Esophagus muscularis mucosa (tissue), 4 donors: ENCODE measurements around the gene MDM1.

Experiments
- CTCF ChIP-seq, 3 experiments: fragments of 200-600 bp in 2 of 3; fragments of 450-650 bp in 1 of 3; sonication (generic) in 2 of 3; IDR thresholded peaks; one replicate each; pipeline ENCODE4 v1.5.1; 2017 to 2019; ENCODE audit warnings: antibody characterized with exemption in 3 of 3, mild to moderate bottlenecking in 2 of 3, moderate library complexity in 1 of 3
- EP300 ChIP-seq: sonication (generic); formaldehyde crosslinking; IDR thresholded peaks from one replicate; pipeline ENCODE4 v1.6.1; 2017; ENCODE audit warnings: antibody characterized with exemption
- POLR2A ChIP-seq: fragments of 450-650 bp; IDR thresholded peaks from one replicate; pipeline ENCODE4 v1.6.1; 2017; ENCODE audit warnings: antibody characterized with exemption, moderate library complexity, mild to moderate bottlenecking, low read depth

- no peak for TF ChIP-seq CTCF (IDR thresholded peaks at IDR 0.05)
- TF ChIP-seq EP300 = no peak
- TF ChIP-seq POLR2A = no peak
Measured at GRCh38 chr12:68370006-68370590, 37.9 kb upstream of the MDM1 start.
